Esophagus muscularis mucosa (tissue), 4 donors: Measurements from ENCODE around the gene GPRC5D. TPM values are rescaled to one million over a fixed set of nuclear protein-coding genes. Genes with fewer than 3 reads are reported as not detected.

Experiments used
- DNase-seq: peaks from one replicate; pipeline ENCODE4 v3.0.0-alpha.2; 2017; ENCODE audit errors: extremely low spot score
- H3K27ac ChIP-seq, 4 donors: fragments of 200-600 bp; sonication (generic); replicated peaks in 1 of 4; 1 replicate in 3 of 4; 2 replicates in 1 of 4; pipeline ENCODE4 v1.5.1; 2016 to 2019; ENCODE audit warnings: mild to moderate bottlenecking in 1 of 4
- H3K27me3 ChIP-seq, 4 donors: fragments of 200-600 bp; sonication (generic); one replicate each; pipeline versions ENCODE4 v1.5.1 to v1.6.0; 2016 to 2019
- H3K36me3 ChIP-seq, 4 donors: fragments of 200-600 bp; sonication (generic); one replicate each; pipeline ENCODE4 v1.5.1; 2016 to 2019
- H3K4me1 ChIP-seq, 4 donors: fragments of 200-600 bp; sonication (generic); one replicate each; pipeline ENCODE4 v1.5.1; 2016 to 2019
- H3K4me3 ChIP-seq, 4 donors: fragments of 200-600 bp; sonication (generic); 1 replicate in 2 of 4; 2 replicates in 2 of 4; pipeline ENCODE4 v1.5.1; 2016 to 2019; ENCODE audit warnings: mild to moderate bottlenecking in 4 of 4, moderate library complexity in 1 of 4
- H3K9me3 ChIP-seq, 4 donors: fragments of 200-600 bp; sonication (generic); 1 replicate in 3 of 4; 2 replicates in 1 of 4; pipeline ENCODE4 v1.5.1; 2016 to 2019
- CTCF ChIP-seq, 3 experiments: fragments of 200-600 bp in 2 of 3; fragments of 450-650 bp in 1 of 3; sonication (generic) in 2 of 3; IDR thresholded peaks; one replicate each; pipeline ENCODE4 v1.5.1; 2017 to 2019; ENCODE audit warnings: antibody characterized with exemption in 3 of 3, mild to moderate bottlenecking in 2 of 3, moderate library complexity in 1 of 3
- EP300 ChIP-seq: sonication (generic); formaldehyde crosslinking; IDR thresholded peaks from one replicate; pipeline ENCODE4 v1.6.1; 2017; ENCODE audit warnings: antibody characterized with exemption
- POLR2A ChIP-seq: fragments of 450-650 bp; IDR thresholded peaks from one replicate; pipeline ENCODE4 v1.6.1; 2017; ENCODE audit warnings: antibody characterized with exemption, moderate library complexity, mild to moderate bottlenecking, low read depth
- POLR2AphosphoS5 ChIP-seq, 2 donors: sonication (generic); formaldehyde crosslinking; IDR thresholded peaks; one replicate each; pipeline ENCODE4 v1.6.1; 2017; ENCODE audit warnings: antibody characterized with exemption in 2 of 2
- WGBS: methylation state at CpG from one replicate; pipeline ENCODE4 v1.1.5; 2018; 5-methylcytosine and 5-hydroxymethylcytosine counted together
- intact Hi-C: fragments of 100-400 bp; cut with DNase I; formaldehyde crosslinking; loops from one replicate; pipeline ENCODE4 v1.15.1; 2023
- total RNA-seq, 4 donors: library from RNA; depleted of rRNA; stranded (reverse); fragments of >200 nt; gene quantifications; one replicate each; pipeline versions ENCODE4 v1.1.0 to v1.2.1, GENCODE V29; 2016

GPRC5D gene
- total RNA-seq, 4 donors from 2014 or later: 0.84 TPM; not detected in 3

GRCh38 chr12:12908252-12908651, 43.7 kb downstream of the GPRC5D start:
- intact Hi-C loops: no loop called here
- H3K27ac ChIP-seq: no peak overlapping the region
- no peak for DNase-seq
- no peaks in the 10 kb centered on the region for H3K27me3 ChIP-seq
- no peaks in the 10 kb centered on the region for H3K36me3 ChIP-seq
- TF ChIP-seq EP300 (no peak), CTCF (IDR thresholded peaks at IDR 0.05) (no peak), POLR2AphosphoS5 (IDR thresholded peaks at IDR 0.05) (no peak), POLR2A (no peak)
- H3K9me3 ChIP-seq: no peaks in the 10 kb centered on the region
- H3K4me3 ChIP-seq: no peak overlapping the region
- WGBS: 90% methylated on average over 14 of the region's 14 CpGs
- H3K4me1 ChIP-seq: peaks cover 0 to 12% (median 3%) of the 10 kb centered on the region in 4 donors

- H3K4me1 ChIP-seq: peaks cover 0 to 12% (median 4%) of the 10 kb centered on the region in 4 donors
- TF ChIP-seq POLR2A (no peak), CTCF (IDR thresholded peaks at IDR 0.05) (no peak), POLR2AphosphoS5 (IDR thresholded peaks at IDR 0.05) (no peak), EP300 (no peak)
- no peak overlapping the region for H3K27ac ChIP-seq
- intact Hi-C loops: no loop called here
- no peak for DNase-seq
- no peaks in the 10 kb centered on the region for H3K36me3 ChIP-seq
- H3K9me3 ChIP-seq: no peaks in the 10 kb centered on the region
- H3K27me3 ChIP-seq: no peaks in the 10 kb centered on the region
- 95% methylated on average over 5 of the region's 5 CpGs for WGBS
- no peak overlapping the region for H3K4me3 ChIP-seq
These were observed 44.4 kb downstream of the GPRC5D start for GRCh38 chr12:12907552-12907951.

GRCh38 chr12:12903642-12904609, 48.0 kb downstream of the GPRC5D start:
- WGBS: 87% methylated on average over 14 of the region's 14 CpGs
- no peaks in the 10 kb centered on the region for H3K27me3 ChIP-seq
- no peak overlapping the region for H3K27ac ChIP-seq
- H3K4me3 ChIP-seq: no peak overlapping the region
- H3K4me1 ChIP-seq: peaks cover 7 to 21% (median 12%) of the 10 kb centered on the region in 4 donors
- TF ChIP-seq POLR2A (no peak), CTCF (IDR thresholded peaks at IDR 0.05) (no peak), POLR2AphosphoS5 (IDR thresholded peaks at IDR 0.05) (no peak), EP300 (no peak)
- no peaks in the 10 kb centered on the region for H3K9me3 ChIP-seq
- intact Hi-C loops: no loop called here
- no peak for DNase-seq
- H3K36me3 ChIP-seq: no peaks in the 10 kb centered on the region

- intact Hi-C loops: no loop called here
- peak overlapping the region; percentile 56 to 76 (median 66) for H3K27ac ChIP-seq
- H3K4me3 ChIP-seq: no peak overlapping the region
- TF ChIP-seq CTCF (IDR thresholded peaks at IDR 0.05): no peak
- TF ChIP-seq POLR2AphosphoS5 (IDR thresholded peaks at IDR 0.05): no peak
- TF ChIP-seq POLR2A: no peak
- no peak for TF ChIP-seq EP300
- H3K36me3 ChIP-seq: no peaks in the 10 kb centered on the region
- no peaks in the 10 kb centered on the region for H3K9me3 ChIP-seq
- no peak for DNase-seq
- H3K4me1 ChIP-seq: peaks cover 7 to 23% (median 12%) of the 10 kb centered on the region in 4 donors
- H3K27me3 ChIP-seq: no peaks in the 10 kb centered on the region
These were observed 49.9 kb downstream of the GPRC5D start for GRCh38 chr12:12902036-12902435.
